ENCODE results near the gene TMCO4. TPM values are rescaled to one million over a fixed set of nuclear protein-coding genes. Genes with fewer than 3 reads are reported as not detected.
A peak's percentile ranks its signal among the peaks of the same experiment; 100 is the strongest.

The TMCO4 gene
- total and polyA plus RNA-seq, 5 donors from 2014 or later: 10.9 to 18.7 (median 14.1) TPM

GRCh38 chr1:19657511-19657910 lies 142.2 kb downstream of the TMCO4 start:
- no peak overlapping the region for H3K4me3 ChIP-seq (ENCODE audit: low read depth, low read length)
- peaks cover 10 to 14% (median 11%) of the 10 kb centered on the region in 4 donors for H3K4me1 Mint-ChIP-seq
- H3K9me3 Mint-ChIP-seq: no peaks in the 10 kb centered on the region
- peaks cover 29% of the 10 kb centered on the region for H3K27me3 Mint-ChIP-seq
- no peaks in the 10 kb centered on the region for H3K36me3 ChIP-seq (ENCODE audit: control insufficient read depth, insufficient read depth, low read length)
- no peak overlapping the region for H3K27ac ChIP-seq (ENCODE audit: insufficient read depth, low read length, poor library complexity, severe bottlenecking)
- H3K27ac Mint-ChIP-seq: no peak overlapping the region
- no peak for DNase-seq
- no peaks in the 10 kb centered on the region for H3K36me3 Mint-ChIP-seq
- peaks cover 4% of the 10 kb centered on the region for H3K4me1 ChIP-seq (ENCODE audit: control insufficient read depth, insufficient read depth, low read length, poor library complexity, severe bottlenecking)
- H3K4me3 Mint-ChIP-seq: no peak overlapping the region
- no peaks in the 10 kb centered on the region for H3K9me3 ChIP-seq (ENCODE audit: control insufficient read depth in 2 of 2, low read length in 2 of 2)
- ATAC-seq (ENCODE audit: low read depth in 2 of 2): no peak
- no peaks in the 10 kb centered on the region for H3K27me3 ChIP-seq (ENCODE audit: control insufficient read depth, insufficient read depth, low read length)

DNA sequence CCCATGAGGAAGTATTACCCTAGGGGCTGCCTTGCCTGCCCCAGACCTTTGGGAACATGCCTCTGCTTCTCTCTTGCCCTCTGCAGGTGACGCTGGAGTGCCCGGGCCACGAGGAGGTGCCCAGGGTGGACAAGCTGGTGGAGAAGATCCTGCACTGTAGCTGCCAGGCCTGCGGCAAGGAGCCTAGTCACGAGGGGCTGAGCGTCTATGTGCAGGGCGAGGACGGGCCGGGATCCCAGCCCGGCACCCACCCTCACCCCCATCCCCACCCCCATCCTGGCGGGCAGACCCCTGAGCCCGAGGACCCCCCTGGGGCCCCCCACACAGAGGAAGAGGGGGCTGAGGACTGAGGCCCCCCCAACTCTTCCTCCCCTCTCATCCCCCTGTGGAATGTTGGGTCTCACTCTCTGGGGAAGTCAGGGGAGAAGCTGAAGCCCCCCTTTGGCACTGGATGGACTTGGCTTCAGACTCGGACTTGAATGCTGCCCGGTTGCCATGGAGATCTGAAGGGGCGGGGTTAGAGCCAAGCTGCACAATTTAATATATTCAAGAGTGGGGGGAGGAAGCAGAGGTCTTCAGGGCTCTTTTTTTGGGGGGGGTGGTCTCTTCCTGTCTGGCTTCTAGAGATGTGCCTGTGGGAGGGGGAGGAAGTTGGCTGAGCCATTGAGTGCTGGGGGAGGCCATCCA lies 142.8 kb downstream of the TMCO4 start:
- Mint-ChIP-seq H3K9me3 (no peaks in the 10 kb centered on the region), H3K36me3 (no peaks in the 10 kb centered on the region), H3K4me1 (peaks cover 8 to 12% (median 10%) of the 10 kb centered on the region in 4 donors), H3K27ac (no peak overlapping the region), H3K27me3 (peaks cover 24% of the 10 kb centered on the region), H3K4me3 (no peak overlapping the region)
- Histone ChIP-seq H3K36me3 (ENCODE audit: control insufficient read depth, insufficient read depth, low read length) (no peaks in the 10 kb centered on the region), H3K27me3 (ENCODE audit: control insufficient read depth, insufficient read depth, low read length) (no peaks in the 10 kb centered on the region), H3K9me3 (ENCODE audit: control insufficient read depth in 2 of 2, low read length in 2 of 2) (no peaks in the 10 kb centered on the region), H3K4me3 (ENCODE audit: low read depth, low read length) (no peak overlapping the region), H3K4me1 (ENCODE audit: control insufficient read depth, insufficient read depth, low read length, poor library complexity, severe bottlenecking) (peaks cover 4% of the 10 kb centered on the region), H3K27ac (ENCODE audit: insufficient read depth, low read length, poor library complexity, severe bottlenecking) (no peak overlapping the region)
- ATAC-seq (ENCODE audit: low read depth in 2 of 2) (no peak), DNase-seq (no peak)

GRCh38 chr1:19656134-19656779 lies 143.5 kb downstream of the TMCO4 start:
- H3K4me1 Mint-ChIP-seq: peaks cover 4 to 9% (median 6%) of the 10 kb centered on the region in 4 donors
- no peak for DNase-seq
- peaks cover 4% of the 10 kb centered on the region for H3K4me1 ChIP-seq (ENCODE audit: control insufficient read depth, insufficient read depth, low read length, poor library complexity, severe bottlenecking)
- no peaks in the 10 kb centered on the region for H3K36me3 ChIP-seq (ENCODE audit: control insufficient read depth, insufficient read depth, low read length)
- H3K9me3 ChIP-seq (ENCODE audit: control insufficient read depth in 2 of 2, low read length in 2 of 2): no peaks in the 10 kb centered on the region
- peaks cover 19% of the 10 kb centered on the region for H3K27me3 Mint-ChIP-seq
- H3K27me3 ChIP-seq (ENCODE audit: control insufficient read depth, insufficient read depth, low read length): no peaks in the 10 kb centered on the region
- no peak overlapping the region for H3K4me3 Mint-ChIP-seq
- no peak overlapping the region for H3K27ac ChIP-seq (ENCODE audit: insufficient read depth, low read length, poor library complexity, severe bottlenecking)
- no peak for ATAC-seq (ENCODE audit: low read depth in 2 of 2)
- H3K36me3 Mint-ChIP-seq: no peaks in the 10 kb centered on the region
- no peak overlapping the region for H3K27ac Mint-ChIP-seq
- no peak overlapping the region for H3K4me3 ChIP-seq (ENCODE audit: low read depth, low read length)
- no peaks in the 10 kb centered on the region for H3K9me3 Mint-ChIP-seq

DNA sequence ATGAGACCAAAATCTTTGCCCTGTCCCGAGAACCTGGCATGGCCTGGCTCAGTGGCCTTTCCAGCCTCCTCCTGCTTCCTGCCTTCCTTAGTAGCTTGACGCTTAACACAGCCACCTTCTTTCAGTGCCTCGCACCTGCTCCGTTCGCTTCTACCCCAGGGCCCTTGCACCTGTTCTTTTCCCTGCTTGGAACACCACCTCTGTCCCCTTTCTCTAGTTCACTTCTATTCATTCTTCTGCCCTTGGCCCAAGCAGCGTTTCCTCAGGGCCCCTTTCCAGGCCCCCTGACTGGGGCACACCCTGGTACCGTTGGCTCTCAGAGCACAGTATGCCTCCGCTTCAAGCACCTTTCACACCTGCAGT lies 144.0 kb downstream of the TMCO4 start:
- ATAC-seq (ENCODE audit: low read depth in 2 of 2): no peak
- H3K27ac Mint-ChIP-seq: no peak overlapping the region

GRCh38 chr1:19654886-19655717 lies 144.6 kb downstream of the TMCO4 start:
- H3K9me3 Mint-ChIP-seq: no peaks in the 10 kb centered on the region
- Histone ChIP-seq H3K36me3 (ENCODE audit: control insufficient read depth, insufficient read depth, low read length) (no peaks in the 10 kb centered on the region), H3K4me3 (ENCODE audit: low read depth, low read length) (no peak overlapping the region), H3K27me3 (ENCODE audit: control insufficient read depth, insufficient read depth, low read length) (no peaks in the 10 kb centered on the region), H3K27ac (ENCODE audit: insufficient read depth, low read length, poor library complexity, severe bottlenecking) (no peak overlapping the region), H3K4me1 (ENCODE audit: control insufficient read depth, insufficient read depth, low read length, poor library complexity, severe bottlenecking) (peaks cover 4% of the 10 kb centered on the region), H3K9me3 (ENCODE audit: control insufficient read depth in 2 of 2, low read length in 2 of 2) (no peaks in the 10 kb centered on the region)
- H3K36me3 Mint-ChIP-seq: no peaks in the 10 kb centered on the region
- no peak overlapping the region for H3K4me3 Mint-ChIP-seq
- peaks cover 12% of the 10 kb centered on the region for H3K27me3 Mint-ChIP-seq
- no peak for DNase-seq
- ATAC-seq (ENCODE audit: low read depth in 2 of 2): no peak
- H3K4me1 Mint-ChIP-seq: peaks cover 4 to 7% (median 6%) of the 10 kb centered on the region in 4 donors
- H3K27ac Mint-ChIP-seq: no peak overlapping the region

More for the DNA sequence above, 144.0 kb downstream of the TMCO4 start:
- no peaks in the 10 kb centered on the region for H3K9me3 Mint-ChIP-seq
- H3K36me3 Mint-ChIP-seq: no peaks in the 10 kb centered on the region
- peaks cover 4 to 10% (median 6%) of the 10 kb centered on the region in 4 donors for H3K4me1 Mint-ChIP-seq
- H3K27me3 Mint-ChIP-seq: peaks cover 16% of the 10 kb centered on the region
- H3K27ac ChIP-seq (ENCODE audit: insufficient read depth, low read length, poor library complexity, severe bottlenecking): no peak overlapping the region
- H3K9me3 ChIP-seq (ENCODE audit: control insufficient read depth in 2 of 2, low read length in 2 of 2): no peaks in the 10 kb centered on the region
- H3K4me3 Mint-ChIP-seq: no peak overlapping the region
- H3K4me1 ChIP-seq (ENCODE audit: control insufficient read depth, insufficient read depth, low read length, poor library complexity, severe bottlenecking): peaks cover 4% of the 10 kb centered on the region
- H3K27me3 ChIP-seq (ENCODE audit: control insufficient read depth, insufficient read depth, low read length): no peaks in the 10 kb centered on the region
- no peaks in the 10 kb centered on the region for H3K36me3 ChIP-seq (ENCODE audit: control insufficient read depth, insufficient read depth, low read length)
- H3K4me3 ChIP-seq (ENCODE audit: low read depth, low read length): no peak overlapping the region
- no peak for DNase-seq

DNA sequence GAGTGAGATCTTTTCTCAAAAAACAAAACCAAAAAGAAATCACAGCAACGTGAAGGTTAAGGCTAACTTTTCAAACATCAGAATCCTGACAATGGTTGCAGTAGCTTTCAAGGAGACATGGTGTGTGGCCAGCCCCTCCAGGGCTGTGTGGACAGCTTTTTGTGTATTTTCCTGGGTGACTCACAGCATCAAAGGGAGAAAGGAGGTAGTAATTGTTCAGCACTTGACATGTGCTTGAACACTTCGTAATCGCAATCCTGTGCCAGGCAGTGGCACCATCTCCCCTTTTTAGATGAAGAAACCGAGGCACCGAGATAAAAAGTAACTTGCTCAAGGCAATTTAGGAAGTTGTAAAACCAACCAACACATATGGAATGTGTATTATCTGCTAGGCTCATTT lies 145.3 kb downstream of the TMCO4 start:
- no peaks in the 10 kb centered on the region for H3K36me3 Mint-ChIP-seq
- Histone ChIP-seq H3K4me1 (ENCODE audit: control insufficient read depth, insufficient read depth, low read length, poor library complexity, severe bottlenecking) (no peaks in the 10 kb centered on the region), H3K36me3 (ENCODE audit: control insufficient read depth, insufficient read depth, low read length) (no peaks in the 10 kb centered on the region), H3K9me3 (ENCODE audit: control insufficient read depth in 2 of 2, low read length in 2 of 2) (no peaks in the 10 kb centered on the region), H3K27ac (ENCODE audit: insufficient read depth, low read length, poor library complexity, severe bottlenecking) (no peak overlapping the region), H3K4me3 (ENCODE audit: low read depth, low read length) (no peak overlapping the region), H3K27me3 (ENCODE audit: control insufficient read depth, insufficient read depth, low read length) (no peaks in the 10 kb centered on the region)
- H3K4me3 Mint-ChIP-seq: no peak overlapping the region
- no peaks in the 10 kb centered on the region for H3K9me3 Mint-ChIP-seq
- no peak for DNase-seq
- H3K27me3 Mint-ChIP-seq: peaks cover 5% of the 10 kb centered on the region
- H3K27ac Mint-ChIP-seq: no peak overlapping the region
- no peak for ATAC-seq (ENCODE audit: low read depth in 2 of 2)
- peaks cover 0 to 2% (median 1%) of the 10 kb centered on the region in 4 donors for H3K4me1 Mint-ChIP-seq

DNA sequence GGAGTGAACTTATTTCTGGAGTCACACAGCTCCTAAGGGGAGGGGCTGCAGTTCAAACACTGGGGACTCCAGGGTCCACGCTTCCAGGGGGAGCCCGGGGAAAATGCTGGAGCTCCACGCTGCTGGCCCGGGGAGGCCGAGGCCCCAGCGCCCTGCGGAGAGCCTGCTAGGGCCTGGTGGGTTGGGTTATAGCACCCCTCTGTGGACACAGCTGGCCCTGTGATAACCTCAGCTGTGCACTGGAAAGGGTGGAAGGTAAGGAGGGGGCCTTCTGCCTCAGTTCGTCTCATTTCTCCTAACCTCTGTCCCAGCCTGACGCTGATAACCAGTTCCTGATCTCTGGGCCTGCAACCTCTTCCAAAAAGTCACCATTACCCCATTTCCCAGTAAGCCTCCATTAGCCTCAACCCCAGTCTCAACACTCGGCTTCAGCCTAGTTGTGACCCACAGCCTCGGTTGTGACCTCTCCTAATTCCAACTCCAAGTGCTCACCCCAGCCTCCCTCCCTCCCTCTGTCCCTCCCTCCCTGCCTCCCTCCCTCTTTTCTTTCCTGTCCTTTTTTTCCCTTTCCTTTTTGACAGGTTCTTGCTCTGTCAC lies 148.5 kb downstream of the TMCO4 start:
- Histone ChIP-seq H3K4me3 (ENCODE audit: low read depth, low read length) (no peak overlapping the region), H3K27ac (ENCODE audit: insufficient read depth, low read length, poor library complexity, severe bottlenecking) (no peak overlapping the region), H3K27me3 (ENCODE audit: control insufficient read depth, insufficient read depth, low read length) (peaks cover 3% of the 10 kb centered on the region), H3K4me1 (ENCODE audit: control insufficient read depth, insufficient read depth, low read length, poor library complexity, severe bottlenecking) (no peaks in the 10 kb centered on the region), H3K36me3 (ENCODE audit: control insufficient read depth, insufficient read depth, low read length) (no peaks in the 10 kb centered on the region), H3K9me3 (ENCODE audit: control insufficient read depth in 2 of 2, low read length in 2 of 2) (no peaks in the 10 kb centered on the region)
- H3K4me3 Mint-ChIP-seq: no peak overlapping the region
- H3K4me1 Mint-ChIP-seq: peaks cover 0 to 19% (median 8%) of the 10 kb centered on the region in 4 donors
- no peaks in the 10 kb centered on the region for H3K9me3 Mint-ChIP-seq
- ATAC-seq (ENCODE audit: low read depth in 2 of 2) (peak; percentile 62 to 80), DNase-seq (peak in 1 of 3 donors; percentile 48)
- H3K27ac Mint-ChIP-seq: peak overlapping the region in 1 of 3 donors; percentile 14
- peaks cover 15% of the 10 kb centered on the region for H3K27me3 Mint-ChIP-seq
- H3K36me3 Mint-ChIP-seq: no peaks in the 10 kb centered on the region

All from CD4-positive, CD25-positive, alpha-beta regulatory T cell (primary cell).